ENCODE results near the gene EMILIN2. TPM values are rescaled to one million over a fixed set of nuclear protein-coding genes. Genes with fewer than 3 reads are reported as not detected.

Gene EMILIN2
- total RNA-seq, 6 donors from 2014 or later = 31.9 to 59.2 (median 43.6) TPM

DNA sequence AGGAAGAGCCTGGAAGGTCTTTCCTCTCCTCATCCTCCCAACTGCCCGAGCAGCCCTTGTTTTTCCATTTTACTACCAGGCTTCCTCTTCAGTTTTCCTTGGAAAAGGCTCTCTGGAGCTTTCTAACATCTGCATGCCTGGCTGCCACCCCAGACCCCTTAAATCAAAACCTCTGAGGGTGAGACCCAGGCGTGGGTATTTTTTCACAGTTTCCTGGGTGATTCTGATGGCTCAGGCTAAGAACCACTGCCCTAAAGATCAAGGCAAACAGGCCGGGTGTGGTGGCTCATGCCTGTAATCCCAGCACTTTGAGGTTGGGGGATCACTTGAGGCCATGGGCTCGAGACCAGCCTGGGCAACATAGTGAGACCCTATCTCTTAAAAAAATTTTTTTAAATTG lies 35.4 kb downstream of the EMILIN2 start:
- no peak overlapping the region for H3K27ac ChIP-seq
- H3K27me3 ChIP-seq = no peaks in the 10 kb centered on the region
- H3K9me3 ChIP-seq = no peaks in the 10 kb centered on the region
- no peak overlapping the region for H3K4me3 ChIP-seq
- ATAC-seq (ENCODE audit: low FRiP score in 2 of 2) = no peak
- TF ChIP-seq POLR2AphosphoS5 (IDR thresholded peaks at IDR 0.05) = no peak
- no peak for TF ChIP-seq POLR2A (IDR thresholded peaks at IDR 0.05)
- TF ChIP-seq, protein P1, sequence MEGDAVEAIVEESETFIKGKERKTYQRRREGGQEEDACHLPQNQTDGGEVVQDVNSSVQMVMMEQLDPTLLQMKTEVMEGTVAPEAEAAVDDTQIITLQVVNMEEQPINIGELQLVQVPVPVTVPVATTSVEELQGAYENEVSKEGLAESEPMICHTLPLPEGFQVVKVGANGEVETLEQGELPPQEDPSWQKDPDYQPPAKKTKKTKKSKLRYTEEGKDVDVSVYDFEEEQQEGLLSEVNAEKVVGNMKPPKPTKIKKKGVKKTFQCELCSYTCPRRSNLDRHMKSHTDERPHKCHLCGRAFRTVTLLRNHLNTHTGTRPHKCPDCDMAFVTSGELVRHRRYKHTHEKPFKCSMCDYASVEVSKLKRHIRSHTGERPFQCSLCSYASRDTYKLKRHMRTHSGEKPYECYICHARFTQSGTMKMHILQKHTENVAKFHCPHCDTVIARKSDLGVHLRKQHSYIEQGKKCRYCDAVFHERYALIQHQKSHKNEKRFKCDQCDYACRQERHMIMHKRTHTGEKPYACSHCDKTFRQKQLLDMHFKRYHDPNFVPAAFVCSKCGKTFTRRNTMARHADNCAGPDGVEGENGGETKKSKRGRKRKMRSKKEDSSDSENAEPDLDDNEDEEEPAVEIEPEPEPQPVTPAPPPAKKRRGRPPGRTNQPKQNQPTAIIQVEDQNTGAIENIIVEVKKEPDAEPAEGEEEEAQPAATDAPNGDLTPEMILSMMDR (IDR thresholded peaks at IDR 0.05) = no peak
- no peak for TF ChIP-seq EP300 (IDR thresholded peaks at IDR 0.05)
- H3K36me3 ChIP-seq = no peaks in the 10 kb centered on the region
- 84 to 94% methylated on average over 4 of the region's 4 CpGs for WGBS, 2 donors
- DNase-seq = no peak
- H3K4me1 ChIP-seq = peaks cover 0 to 7% (median 0%) of the 10 kb centered on the region in 4 donors

DNA sequence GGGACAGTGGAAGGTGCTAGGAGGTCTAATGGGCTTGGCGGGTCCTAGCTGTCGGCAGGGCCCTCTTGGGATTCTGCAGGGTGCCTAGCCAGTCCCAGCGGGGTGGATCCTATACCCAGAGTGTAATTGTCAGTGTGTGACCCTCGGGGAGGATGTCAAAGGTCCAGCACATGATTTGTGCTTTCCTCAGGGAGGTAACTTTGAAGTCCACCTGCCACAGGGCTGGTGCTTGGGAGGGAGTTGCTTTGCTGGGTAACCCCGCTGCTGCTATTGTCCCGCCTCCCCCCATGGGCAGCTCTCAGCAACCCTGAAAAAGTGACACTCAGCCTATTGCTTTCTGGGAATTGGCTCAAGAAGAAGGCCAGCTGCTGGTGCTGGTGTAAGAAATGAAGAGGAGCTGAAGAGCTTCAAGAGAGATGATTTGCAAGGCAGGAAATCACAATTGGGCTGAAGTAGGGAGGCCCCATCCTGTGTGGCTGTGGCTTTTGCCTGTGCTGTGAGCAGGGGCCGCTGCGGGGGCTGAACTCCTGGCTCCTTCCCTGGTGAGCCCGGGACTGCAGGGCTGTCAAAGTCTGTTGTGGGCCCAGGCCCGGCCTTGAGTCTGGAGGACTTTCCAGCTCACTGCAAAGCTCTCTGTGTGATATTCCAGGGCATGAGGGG lies 36.4 kb downstream of the EMILIN2 start:
- Histone ChIP-seq H3K27ac (no peak overlapping the region), H3K9me3 (no peaks in the 10 kb centered on the region), H3K4me3 (no peak overlapping the region), H3K4me1 (peaks cover 0 to 7% (median 0%) of the 10 kb centered on the region in 4 donors), H3K27me3 (no peaks in the 10 kb centered on the region), H3K36me3 (no peaks in the 10 kb centered on the region)
- WGBS, 2 donors = 53 to 66% methylated on average over 8 to 10 of the region's 10 CpGs
- DNase-seq = peak in 1 of 2 donors; percentile 49
- ATAC-seq (ENCODE audit: low FRiP score in 2 of 2) = peak in 1 of 2 donors; percentile 42
- no peak for TF ChIP-seq EP300 (IDR thresholded peaks at IDR 0.05)
- TF ChIP-seq, protein P1 (IDR thresholded peaks at IDR 0.05) = no peak
- no peak for TF ChIP-seq POLR2A (IDR thresholded peaks at IDR 0.05)

DNA sequence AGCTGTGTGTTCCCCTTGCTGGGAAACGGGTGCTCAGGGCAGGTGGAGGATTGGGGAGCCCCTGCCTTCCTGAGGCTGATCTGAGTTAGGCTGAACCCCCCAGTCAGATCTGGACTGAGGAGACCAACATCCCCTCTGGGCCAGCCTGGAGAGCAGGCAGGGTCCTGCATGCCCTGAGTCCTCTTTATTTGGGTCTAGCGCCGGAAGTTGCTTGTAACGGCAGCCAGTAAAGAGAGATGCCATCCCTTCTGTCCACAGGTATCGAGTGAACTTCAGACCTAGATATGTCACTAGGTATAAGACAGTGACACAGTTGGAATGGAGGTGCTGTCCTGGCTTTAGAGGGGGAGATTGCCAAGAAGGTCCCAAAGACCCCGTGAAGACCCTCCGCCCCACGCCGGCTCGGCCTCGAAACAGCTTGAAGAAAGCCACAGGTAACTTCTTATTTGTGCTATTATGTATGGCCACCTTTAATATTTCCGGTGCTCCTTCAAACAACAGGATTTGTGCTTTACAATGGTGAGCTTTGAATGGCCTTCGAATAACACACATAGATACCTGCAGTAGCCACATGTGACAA lies 38.0 kb downstream of the EMILIN2 start:
- no peak for ATAC-seq (ENCODE audit: low FRiP score in 2 of 2)
- Histone ChIP-seq H3K4me1 (peaks cover 0 to 7% (median 0%) of the 10 kb centered on the region in 4 donors), H3K27ac (no peak overlapping the region), H3K4me3 (no peak overlapping the region), H3K9me3 (no peaks in the 10 kb centered on the region), H3K27me3 (no peaks in the 10 kb centered on the region), H3K36me3 (no peaks in the 10 kb centered on the region)
- no peak for TF ChIP-seq POLR2AphosphoS5 (IDR thresholded peaks at IDR 0.05)
- TF ChIP-seq, protein P1 (IDR thresholded peaks at IDR 0.05) = no peak
- TF ChIP-seq EP300 (IDR thresholded peaks at IDR 0.05) = no peak
- no peak for TF ChIP-seq POLR2A (IDR thresholded peaks at IDR 0.05)
- 95% methylated on average over 13 of the region's 13 CpGs for WGBS, 2 donors
- DNase-seq = peak in 1 of 2 donors; percentile 63

- no peaks in the 10 kb centered on the region for H3K36me3 ChIP-seq
- no peaks in the 10 kb centered on the region for H3K9me3 ChIP-seq
- no peak overlapping the region for H3K4me3 ChIP-seq
- ATAC-seq (ENCODE audit: low FRiP score in 2 of 2) (no peak), DNase-seq (no peak)
- WGBS, 2 donors = 80 to 82% methylated on average over 4 of the region's 4 CpGs
- no peak overlapping the region for H3K27ac ChIP-seq
- no peaks in the 10 kb centered on the region for H3K27me3 ChIP-seq
- peaks cover 0 to 7% (median 0%) of the 10 kb centered on the region in 4 donors for H3K4me1 ChIP-seq
- TF ChIP-seq EP300 (IDR thresholded peaks at IDR 0.05) (no peak), POLR2AphosphoS5 (IDR thresholded peaks at IDR 0.05) (no peak)
- TF ChIP-seq, protein P1 (IDR thresholded peaks at IDR 0.05) = no peak
These were observed 40.7 kb downstream of the EMILIN2 start for GRCh38 chr18:2887470-2887869.
